NCI-H187 (cell line): ENCODE data around the gene SYNDIG1L.
"Not testable (repeated sequence)": the region's sequence is repeated elsewhere in the genome, so short reads cannot be mapped to it uniquely, and the experiment has no call there.

ENCODE experiments used
- DNase-seq, 2 experiments: peaks; one replicate each; lab custom pipeline; 2025; lab: John Stamatoyannopoulos, UW

SYNDIG1L gene

GRCh38 chr14:74426202-74426582 is at the start of gene SYNDIG1L:
Gene SYNDIG1L (minus strand): TSS chr14:74426210. CDS start chr14:74409744, 16,466 bp downstream.
- no peak for DNase-seq

- DNase-seq: no peak
These were observed 49.7 kb upstream of the SYNDIG1L start for GRCh38 chr14:74475678-74476077.

GRCh38 chr14:74474376-74474775 is 48.4 kb upstream of the SYNDIG1L start:
- DNase-seq: no peak

GRCh38 chr14:74472601-74473000 is 46.6 kb upstream of the SYNDIG1L start:
- no peak for DNase-seq

GRCh38 chr14:74469548-74470518 is 43.8 kb upstream of the SYNDIG1L start:
- DNase-seq: no peak

GRCh38 chr14:74468513-74468912 is 42.5 kb upstream of the SYNDIG1L start:
- no peak for DNase-seq

- DNase-seq: no peak
These were observed 39.3 kb upstream of the SYNDIG1L start for GRCh38 chr14:74465335-74465734.

- no peak for DNase-seq
These were observed 38.8 kb upstream of the SYNDIG1L start for GRCh38 chr14:74464785-74465184.

- DNase-seq: no peak
These were observed 37.7 kb upstream of the SYNDIG1L start for GRCh38 chr14:74463697-74464096.

- no peak for DNase-seq
These were observed 37.0 kb upstream of the SYNDIG1L start for GRCh38 chr14:74462993-74463392.

- no peak for DNase-seq
These were observed 34.0 kb upstream of the SYNDIG1L start for GRCh38 chr14:74459976-74460375.

GRCh38 chr14:74459289-74459946 is 33.4 kb upstream of the SYNDIG1L start:
- DNase-seq: no peak

GRCh38 chr14:74457565-74457895 is 31.5 kb upstream of the SYNDIG1L start:
- no peak for DNase-seq

GRCh38 chr14:74456684-74457564 is 30.9 kb upstream of the SYNDIG1L start:
- no peak for DNase-seq

- DNase-seq: not testable (repeated sequence)
These were observed 28.4 kb upstream of the SYNDIG1L start for GRCh38 chr14:74454397-74454796.

- DNase-seq: no peak
These were observed 18.9 kb upstream of the SYNDIG1L start for GRCh38 chr14:74444866-74445265.

- DNase-seq: no peak
These were observed 16.7 kb upstream of the SYNDIG1L start for GRCh38 chr14:74442757-74443156.

GRCh38 chr14:74441113-74441512 is 15.1 kb upstream of the SYNDIG1L start:
- no peak for DNase-seq

GRCh38 chr14:74438351-74438915 is 12.4 kb upstream of the SYNDIG1L start:
- no peak for DNase-seq

- DNase-seq: no peak
These were observed 11.6 kb upstream of the SYNDIG1L start for GRCh38 chr14:74437496-74438053.

GRCh38 chr14:74434294-74434693 is 8.3 kb upstream of the SYNDIG1L start:
- no peak for DNase-seq

- no peak for DNase-seq
These were observed 4.0 kb upstream of the SYNDIG1L start for GRCh38 chr14:74429991-74430390.
